Activated CD8-positive, alpha-beta T cell treated with anti-CD3 and anti-CD28 coated beads for 36 hours (primary cell): ENCODE results near the gene MRPS6. TPM values are rescaled to one million over a fixed set of nuclear protein-coding genes. Genes with fewer than 3 reads are reported as not detected.

Experiments used
- ATAC-seq: fragments of 200-7000 bp; cut with Tn5 transposase; one replicate; pipeline ENCODE4 v1.10.0; 2021; ENCODE audit warnings: mild to moderate bottlenecking, moderate library complexity
- CTCF ChIA-PET: fragments of 350-600 bp; sonication (Branson Sonifier 250); formaldehyde crosslinking; loops from one replicate; lab custom pipeline; 2021; ENCODE audit warnings: antibody characterized with exemption; lab: Charles Lee
- POLR2A ChIA-PET: fragments of 350-600 bp; sonication (Branson Sonifier 250); formaldehyde crosslinking; loops from one replicate; lab custom pipeline; 2021; ENCODE audit warnings: antibody characterized with exemption; lab: Charles Lee
- DNase-seq: peaks from one replicate; pipeline ENCODE4 v3.0.0-alpha.2; 2020
- H3K27ac Mint-ChIP-seq: one replicate; pipeline ENCODE4 v1.8.0; 2021; ENCODE audit warnings: mild to moderate bottlenecking, mixed read lengths
- H3K27me3 Mint-ChIP-seq: one replicate; pipeline ENCODE4 v1.8.0; 2021; ENCODE audit warnings: mixed read lengths
- H3K36me3 Mint-ChIP-seq: one replicate; pipeline ENCODE4 v1.8.0; 2021; ENCODE audit warnings: low read depth, mixed read lengths
- H3K4me1 Mint-ChIP-seq: one replicate; pipeline ENCODE4 v1.8.0; 2021; ENCODE audit warnings: low read depth, mixed read lengths
- H3K4me3 Mint-ChIP-seq: one replicate; pipeline ENCODE4 v1.8.0; 2021; ENCODE audit warnings: mild to moderate bottlenecking, moderate library complexity, mixed read lengths
- H3K9me3 Mint-ChIP-seq: one replicate; pipeline ENCODE4 v1.8.0; 2021; ENCODE audit warnings: mixed read lengths
- CTCF ChIP-seq: fragments of 200-600 bp; IDR thresholded peaks from one replicate; pipeline ENCODE4 v1.8.0; 2022; ENCODE audit warnings: antibody characterized with exemption, mild to moderate bottlenecking
- intact Hi-C: fragments of 100-400 bp; cut with micrococcal nuclease; formaldehyde crosslinking; loops from one replicate; pipeline ENCODE4 v1.10.0; 2022
- total RNA-seq, 2 experiments: library from RNA; stranded (reverse); gene quantifications; one replicate each; pipeline ENCODE4 v1.2.3, GENCODE V29; 2021

Gene MRPS6
- total RNA-seq, 2 experiments from 2014 or later: 93.9 to 95.2 TPM

GRCh38 chr21:34190576-34191321, 117.4 kb downstream of the MRPS6 start:
- ChIA-PET POLR2A (interaction anchor here (1.0 kb wide), 1 partner anchor 61 kb away, joined by 3 read pairs; no protein-coding TSS in a partner anchor), CTCF (interaction anchor here (2.8 kb wide), 1 partner anchor 11 kb away, joined by 9 read pairs; no protein-coding TSS in a partner anchor)
- Mint-ChIP-seq H3K27me3 (no peaks in the 10 kb centered on the region), H3K4me1 (peaks cover 35% of the 10 kb centered on the region), H3K9me3 (peaks cover 5% of the 10 kb centered on the region), H3K27ac (peak overlapping the region; percentile 69), H3K4me3 (no peak overlapping the region), H3K36me3 (peaks cover 10% of the 10 kb centered on the region)
- no peak for ATAC-seq
- no peak for TF ChIP-seq CTCF
- intact Hi-C loops: no loop called here
- peak; percentile 28 for DNase-seq

GRCh38 chr21:34191876-34192275, 118.5 kb downstream of the MRPS6 start:
- no peak for TF ChIP-seq CTCF
- Mint-ChIP-seq H3K4me3 (no peak overlapping the region), H3K27ac (no peak overlapping the region), H3K9me3 (peaks cover 5% of the 10 kb centered on the region), H3K27me3 (no peaks in the 10 kb centered on the region), H3K36me3 (peaks cover 10% of the 10 kb centered on the region), H3K4me1 (peaks cover 35% of the 10 kb centered on the region)
- ChIA-PET CTCF (interaction anchor here (2.8 kb wide), 1 partner anchor 10 kb away, joined by 9 read pairs; no protein-coding TSS in a partner anchor), POLR2A (no interaction called here)
- no peak for ATAC-seq
- intact Hi-C loops: no loop called here
- DNase-seq: no peak

Other genes with a start within 250 kb of the MRPS6 start
- 100 to 1,000 TPM; 234 to 241 TPM for gene ATP5PO, start 157.8 kb upstream of the MRPS6 start, total RNA-seq
- gene SLC5A3, start within 50 bp of the MRPS6 start, total RNA-seq: 10 to 100 TPM; 21.1 to 21.9 TPM